GM18907 (cell line): Measurements from ENCODE around the gene PDE6B.
A peak's percentile ranks its signal among the peaks of the same experiment; 100 is the strongest.

ENCODE experiments used
- ATAC-seq: cut with Tn5 transposase; IDR thresholded peaks from one replicate; pipeline ENCODE4 v1.9.1; 2021; ENCODE audit warnings: mild to moderate bottlenecking, moderate library complexity; ENCODE audit not compliant: unreplicated experiment

PDE6B gene

GRCh38 chr4:655464-656151, 30.2 kb downstream of the PDE6B start:
- ATAC-seq = no peak

GRCh38 chr4:656436-657337, 31.3 kb downstream of the PDE6B start:
- no peak for ATAC-seq

GRCh38 chr4:657338-657833, 32.0 kb downstream of the PDE6B start:
- no peak for ATAC-seq

- no peak for ATAC-seq
Observed at GRCh38 chr4:657834-658667, 32.7 kb downstream of the PDE6B start.

GRCh38 chr4:658681-659667, 33.6 kb downstream of the PDE6B start:
- ATAC-seq = no peak

GRCh38 chr4:659851-660250, 34.5 kb downstream of the PDE6B start:
- ATAC-seq = no peak

- ATAC-seq = no peak
Observed at GRCh38 chr4:660401-660800, 35.0 kb downstream of the PDE6B start.

GRCh38 chr4:661231-661630, 35.9 kb downstream of the PDE6B start:
- no peak for ATAC-seq

GRCh38 chr4:661881-662761, 36.7 kb downstream of the PDE6B start:
- ATAC-seq = no peak

- ATAC-seq = no peak
Observed at GRCh38 chr4:663046-663437, 37.7 kb downstream of the PDE6B start.

GRCh38 chr4:663438-664428, 38.4 kb downstream of the PDE6B start:
- peak; percentile 72 for ATAC-seq

- ATAC-seq = no peak
Observed at GRCh38 chr4:664713-665231, 39.4 kb downstream of the PDE6B start.

- ATAC-seq = no peak
Observed at GRCh38 chr4:665381-665750, 40.0 kb downstream of the PDE6B start.

GRCh38 chr4:665751-666435, 40.5 kb downstream of the PDE6B start:
- ATAC-seq = no peak

- ATAC-seq = no peak
Observed at GRCh38 chr4:666436-666810, 41.0 kb downstream of the PDE6B start.

- no peak for ATAC-seq
Observed at GRCh38 chr4:666822-667544, 41.6 kb downstream of the PDE6B start.
